ENCODE results near the gene LAMA2.

GRCh38 chr6:129207832-129208231 lies 324.9 kb downstream of the LAMA2 start:
- TF ChIP-seq CTCF (IDR thresholded peaks at IDR 0.05) = no peak
- no peak for TF ChIP-seq POLR2A (IDR thresholded peaks at IDR 0.05)

Measured in testis (tissue), 2 donors.